ENCODE measurements around the gene ZFP36L1. TPM values are rescaled to one million over a fixed set of nuclear protein-coding genes. Genes with fewer than 3 reads are reported as not detected.

Gene ZFP36L1
- total and polyA plus RNA-seq, 8 donors = 44.4 to 655 (median 131) TPM

- no peak for DNase-seq
- 91 to 98% (median 92%) methylated on average over 2 of the region's 2 CpGs for WGBS, 5 donors
- H3K4me3 ChIP-seq = no peak overlapping the region
- H3K36me3 ChIP-seq = no peaks in the 10 kb centered on the region
- intact Hi-C loops (cut with DNase I; ENCODE audit: low total_unique reads) = no loop called here
- no peak for TF ChIP-seq EP300 (IDR thresholded peaks at IDR 0.05)
- no peak for TF ChIP-seq POLR2AphosphoS5 (IDR thresholded peaks at IDR 0.05)
- no peak for TF ChIP-seq CTCF (IDR thresholded peaks at IDR 0.05)
- TF ChIP-seq POLR2A (IDR thresholded peaks at IDR 0.05) = no peak
- H3K4me1 ChIP-seq = peaks cover 7 to 39% (median 21%) of the 10 kb centered on the region in 4 donors
- no peaks in the 10 kb centered on the region for H3K27me3 ChIP-seq
- H3K9me3 ChIP-seq = peaks cover 0 to 19% (median 8%) of the 10 kb centered on the region in 4 donors
- H3K27ac ChIP-seq = no peak overlapping the region
Measured at GRCh38 chr14:68840454-68840853, 47.6 kb upstream of the ZFP36L1 start.

- Histone ChIP-seq H3K4me1 (peaks cover 0 to 8% (median 0%) of the 10 kb centered on the region in 4 donors), H3K36me3 (no peaks in the 10 kb centered on the region), H3K4me3 (no peak overlapping the region), H3K27ac (no peak overlapping the region), H3K27me3 (no peaks in the 10 kb centered on the region), H3K9me3 (peaks cover 0 to 19% (median 8%) of the 10 kb centered on the region in 4 donors)
- 50 to 97% (median 93%) methylated on average over 1 of the region's 1 CpG for WGBS, 5 donors
- intact Hi-C loops (cut with DNase I; ENCODE audit: low total_unique reads) = no loop called here
- no peak for DNase-seq
- no peak for TF ChIP-seq EP300 (IDR thresholded peaks at IDR 0.05)
- TF ChIP-seq CTCF (IDR thresholded peaks at IDR 0.05) = no peak
- TF ChIP-seq POLR2A (IDR thresholded peaks at IDR 0.05) = no peak
- TF ChIP-seq POLR2AphosphoS5 (IDR thresholded peaks at IDR 0.05) = no peak
Measured at GRCh38 chr14:68836082-68836481, 43.2 kb upstream of the ZFP36L1 start.

GRCh38 chr14:68834816-68835215 lies 41.9 kb upstream of the ZFP36L1 start:
- no peak for TF ChIP-seq POLR2AphosphoS5 (IDR thresholded peaks at IDR 0.05)
- TF ChIP-seq EP300 (IDR thresholded peaks at IDR 0.05) = no peak
- no peak for TF ChIP-seq POLR2A (IDR thresholded peaks at IDR 0.05)
- no peak for TF ChIP-seq CTCF (IDR thresholded peaks at IDR 0.05)
- Histone ChIP-seq H3K27me3 (no peaks in the 10 kb centered on the region), H3K36me3 (no peaks in the 10 kb centered on the region), H3K27ac (no peak overlapping the region), H3K4me1 (no peaks in the 10 kb centered on the region), H3K9me3 (peaks cover 0 to 19% (median 8%) of the 10 kb centered on the region in 4 donors), H3K4me3 (no peak overlapping the region)
- 67 to 77% (median 74%) methylated on average over 6 of the region's 6 CpGs for WGBS, 5 donors
- intact Hi-C loops (cut with DNase I; ENCODE audit: low total_unique reads) = no loop called here
- DNase-seq = no peak

GRCh38 chr14:68828698-68829097 lies 35.8 kb upstream of the ZFP36L1 start:
- TF ChIP-seq CTCF (IDR thresholded peaks at IDR 0.05) (no peak), EP300 (IDR thresholded peaks at IDR 0.05) (no peak), POLR2A (IDR thresholded peaks at IDR 0.05) (no peak), POLR2AphosphoS5 (IDR thresholded peaks at IDR 0.05) (no peak)
- Histone ChIP-seq H3K36me3 (no peaks in the 10 kb centered on the region), H3K27me3 (no peaks in the 10 kb centered on the region), H3K4me1 (peaks cover 5 to 16% (median 10%) of the 10 kb centered on the region in 4 donors), H3K9me3 (no peaks in the 10 kb centered on the region), H3K4me3 (no peak overlapping the region), H3K27ac (no peak overlapping the region)
- DNase-seq = no peak
- intact Hi-C loops (cut with DNase I; ENCODE audit: low total_unique reads) = loop anchor here (10.0 kb wide), 1 partner anchor 894 kb away; no protein-coding TSS in a partner anchor

Measured in stomach (tissue), 9 donors.